ENCODE measurements around the gene TRDMT1. TPM values are rescaled to one million over a fixed set of nuclear protein-coding genes. Genes with fewer than 3 reads are reported as not detected.

Gene TRDMT1
- total RNA-seq, 1 experiment from 2014 or later = 6.8 TPM

DNA sequence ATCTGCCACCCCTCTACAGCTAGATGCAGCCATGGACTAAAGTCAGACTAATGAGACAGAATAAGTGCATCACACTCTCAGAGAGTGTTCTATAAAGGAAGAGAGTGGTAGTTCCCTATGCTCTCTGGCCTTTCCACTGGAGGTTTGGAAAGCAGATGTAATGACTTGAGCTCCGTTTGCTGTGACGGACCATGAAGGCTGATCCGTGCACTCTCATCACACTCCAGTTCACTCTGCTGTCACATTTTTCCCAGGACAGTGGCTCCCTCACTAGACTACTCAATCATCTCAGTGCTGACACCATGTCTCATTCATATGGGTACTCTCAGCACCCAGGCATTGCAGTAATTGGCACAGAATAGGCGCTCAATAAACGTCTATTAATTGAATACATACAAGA, 20.4 kb downstream of the TRDMT1 start:
- DNase-seq (ENCODE audit: extremely low read depth, low read depth) = no peak

DNA sequence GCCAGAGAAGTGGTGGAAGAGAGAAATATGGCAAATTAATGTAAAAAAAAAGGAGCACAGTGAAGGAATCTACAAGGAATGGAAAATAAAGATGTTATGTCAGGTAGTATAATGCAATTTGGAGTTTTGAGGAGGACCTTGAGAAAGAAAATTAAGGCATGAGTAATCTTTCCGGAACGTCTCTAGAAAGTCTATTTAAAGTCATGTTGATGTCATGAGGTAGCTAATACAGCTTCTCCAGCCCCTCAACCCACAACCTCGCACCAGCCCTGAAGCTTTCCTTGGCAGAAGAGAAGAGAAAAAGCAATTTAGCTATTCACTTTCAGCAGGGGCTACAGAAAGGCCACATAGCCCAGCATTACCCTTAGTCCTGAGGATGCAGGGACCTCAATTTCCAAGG, 22.5 kb downstream of the TRDMT1 start:
- no peak for DNase-seq (ENCODE audit: extremely low read depth, low read depth)

DNA sequence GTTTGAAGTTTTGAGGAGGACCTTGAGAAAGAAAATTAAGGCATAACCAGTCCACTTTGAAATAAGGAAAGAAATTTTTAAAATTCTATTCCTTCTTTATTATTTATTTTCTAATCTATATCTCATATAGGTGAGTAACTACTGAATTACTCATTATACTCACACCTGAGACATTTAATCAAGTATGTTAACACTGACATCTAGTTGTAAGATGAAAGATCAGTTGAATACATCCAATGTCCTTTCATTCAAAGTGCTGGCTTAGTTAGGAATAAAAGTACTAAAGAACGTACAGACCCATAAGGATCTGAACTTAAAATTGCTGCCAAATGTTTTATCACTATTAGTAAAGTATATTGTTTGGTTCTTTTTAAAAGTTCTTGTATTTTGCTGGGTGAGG, 23.5 kb downstream of the TRDMT1 start:
- no peak for DNase-seq (ENCODE audit: extremely low read depth, low read depth)

DNA sequence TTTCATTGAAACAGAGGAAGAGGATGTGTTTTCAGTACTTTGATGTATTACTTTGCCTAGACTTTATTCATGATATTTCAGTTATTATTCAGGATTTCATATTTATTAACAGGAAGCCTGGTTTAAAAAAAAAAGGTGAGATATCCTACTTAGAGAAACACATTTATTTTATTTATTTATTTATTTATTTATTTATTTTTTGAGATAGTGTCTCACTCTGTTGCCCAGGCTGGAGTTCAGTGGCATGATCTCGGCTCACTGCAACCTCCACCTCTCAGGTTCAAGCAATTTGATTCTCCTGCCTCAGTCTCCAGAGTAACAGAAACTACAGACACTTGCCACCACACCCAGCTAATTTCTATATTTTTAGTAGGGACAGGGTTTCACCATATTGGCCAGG, 24.5 kb downstream of the TRDMT1 start:
- DNase-seq (ENCODE audit: extremely low read depth, low read depth) = no peak

DNA sequence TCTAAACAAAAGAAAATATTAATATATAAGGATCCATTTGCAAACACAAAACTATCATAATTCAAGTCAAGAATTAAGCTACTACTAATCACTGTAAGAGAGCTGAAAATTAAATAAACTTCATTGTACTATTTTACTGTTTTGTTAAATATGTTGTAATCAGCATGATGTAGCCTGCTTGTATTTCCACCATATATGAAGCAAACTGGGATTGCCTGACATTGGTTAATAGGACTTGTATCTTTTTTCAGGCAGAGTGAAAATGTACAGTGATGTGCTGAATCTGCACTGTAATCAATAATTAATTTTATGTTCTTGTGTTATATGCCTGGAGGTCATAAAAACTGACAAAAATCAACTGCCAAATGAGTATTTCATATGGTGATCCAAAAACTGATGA, 25.4 kb downstream of the TRDMT1 start:
- no peak for DNase-seq (ENCODE audit: extremely low read depth, low read depth)

DNA sequence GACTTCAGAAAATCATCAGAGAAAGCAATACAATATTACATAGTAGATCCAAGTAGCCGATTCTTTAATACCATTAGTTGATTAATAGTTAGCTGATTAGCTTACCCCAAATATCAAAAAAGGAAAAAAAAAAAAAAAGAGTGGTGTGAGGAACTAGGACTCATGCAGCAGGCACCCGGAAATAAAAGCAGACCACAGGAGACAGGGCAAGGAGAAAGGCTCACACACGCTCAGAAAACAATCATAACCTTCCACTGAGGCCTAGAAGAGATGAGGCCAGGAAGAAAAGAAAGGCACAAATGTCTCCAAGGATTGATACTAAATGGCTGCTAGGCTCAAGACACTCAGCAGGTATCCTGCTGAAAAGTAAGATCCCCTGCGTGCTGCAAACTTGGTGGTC, 25.9 kb downstream of the TRDMT1 start:
- DNase-seq (ENCODE audit: extremely low read depth, low read depth) = no peak

DNA sequence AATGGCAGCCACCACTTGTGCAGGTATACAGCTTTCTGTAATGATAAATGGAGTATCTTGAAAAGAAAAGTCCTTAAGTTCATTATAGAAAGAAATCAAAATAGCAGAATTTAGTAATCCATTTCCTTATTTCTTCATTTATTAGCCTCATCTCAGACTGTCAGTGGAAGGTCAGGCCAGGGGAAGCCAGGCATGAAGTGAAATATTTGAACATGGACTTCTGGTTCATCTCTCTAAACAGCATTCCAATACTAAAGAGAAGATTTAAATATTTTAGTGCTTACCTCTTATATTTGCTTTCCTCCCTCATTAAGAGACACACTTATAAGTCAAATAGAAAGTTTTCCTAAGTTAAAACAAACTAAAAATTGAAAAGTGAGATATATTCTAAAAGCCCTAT, 26.8 kb downstream of the TRDMT1 start:
- no peak for DNase-seq (ENCODE audit: extremely low read depth, low read depth)

DNA sequence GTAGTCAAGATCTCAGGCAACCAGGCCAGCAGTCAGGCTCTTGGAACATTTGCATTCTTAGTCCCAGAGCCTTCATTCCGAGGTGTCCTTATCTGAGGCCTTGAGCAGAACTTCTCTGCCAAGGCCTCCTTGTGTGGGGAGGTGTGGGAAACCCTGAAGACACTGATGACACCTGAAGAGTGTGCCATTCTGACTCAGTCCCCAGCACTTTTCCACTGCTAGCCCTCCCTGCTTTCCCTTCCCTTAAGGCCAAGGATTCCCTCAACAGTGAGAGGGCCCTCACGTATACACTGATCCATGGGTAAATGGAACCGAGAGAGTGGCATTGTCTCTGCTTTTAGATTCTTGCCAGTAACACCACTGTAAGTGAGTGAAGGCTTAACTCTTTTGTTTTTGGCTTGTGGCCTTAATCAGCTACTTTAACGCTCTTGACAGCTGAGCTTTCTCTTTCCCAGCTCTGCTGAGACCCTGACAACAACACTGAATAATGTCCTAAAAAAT, 30.3 kb downstream of the TRDMT1 start:
- no peak for DNase-seq (ENCODE audit: extremely low read depth, low read depth)

DNA sequence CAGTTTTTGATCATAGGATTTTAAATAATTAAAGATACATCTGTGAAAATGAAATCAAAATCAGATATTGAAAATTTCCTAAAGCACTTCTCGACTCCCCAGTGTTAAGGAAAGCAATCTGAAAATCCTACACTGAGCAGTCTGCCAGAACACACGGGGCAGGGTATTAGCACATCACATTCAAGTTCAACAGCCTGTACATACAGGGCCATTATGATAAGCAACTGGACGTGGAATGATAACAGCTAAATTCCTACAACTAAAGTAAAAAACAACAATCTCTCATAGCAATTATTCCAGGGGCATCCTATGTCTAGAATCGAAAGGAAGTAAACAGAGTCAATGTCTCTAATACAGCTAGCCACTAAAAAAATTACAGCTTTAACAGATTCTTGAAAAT, 31.7 kb downstream of the TRDMT1 start:
- DNase-seq (ENCODE audit: extremely low read depth, low read depth) = no peak

DNA sequence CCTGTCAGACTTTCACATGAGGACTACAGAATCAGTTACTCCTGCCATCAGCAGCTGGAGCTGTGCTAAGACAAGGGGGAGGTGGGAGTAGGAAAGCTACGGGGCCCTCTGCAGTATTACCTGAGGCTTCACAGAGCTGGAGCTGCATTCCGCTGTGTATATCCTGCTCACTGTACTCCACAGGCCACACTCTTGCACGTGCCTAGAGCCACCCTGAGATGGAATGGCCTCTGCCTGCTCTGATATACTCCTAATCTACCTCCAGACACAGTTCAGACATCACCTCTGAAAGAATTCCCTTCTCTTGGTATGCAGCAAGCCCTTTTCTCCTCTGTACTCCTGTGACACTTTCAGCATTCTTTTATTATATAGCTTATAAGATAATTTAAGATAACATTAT, 34.8 kb downstream of the TRDMT1 start:
- DNase-seq (ENCODE audit: extremely low read depth, low read depth) = no peak

DNA sequence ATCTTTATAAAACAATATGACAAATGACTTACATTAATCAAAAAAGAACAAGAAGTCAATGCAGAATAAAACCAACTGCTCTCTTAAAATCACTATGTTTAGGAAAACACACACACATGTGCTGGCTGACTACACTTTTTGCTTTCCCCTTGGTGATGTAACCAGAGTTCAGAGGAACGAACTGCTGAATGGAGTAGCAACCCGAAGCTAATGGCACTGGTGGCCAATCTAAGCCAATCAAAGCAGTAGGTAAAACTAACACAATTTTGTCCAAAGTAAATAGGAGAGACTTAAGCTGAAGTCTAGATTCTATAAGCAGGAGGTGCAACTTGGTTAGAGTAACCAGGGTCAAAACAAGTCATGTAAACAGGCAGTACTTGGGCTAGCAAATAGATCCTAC, 38.6 kb downstream of the TRDMT1 start:
- no peak for DNase-seq (ENCODE audit: extremely low read depth, low read depth)

DNA sequence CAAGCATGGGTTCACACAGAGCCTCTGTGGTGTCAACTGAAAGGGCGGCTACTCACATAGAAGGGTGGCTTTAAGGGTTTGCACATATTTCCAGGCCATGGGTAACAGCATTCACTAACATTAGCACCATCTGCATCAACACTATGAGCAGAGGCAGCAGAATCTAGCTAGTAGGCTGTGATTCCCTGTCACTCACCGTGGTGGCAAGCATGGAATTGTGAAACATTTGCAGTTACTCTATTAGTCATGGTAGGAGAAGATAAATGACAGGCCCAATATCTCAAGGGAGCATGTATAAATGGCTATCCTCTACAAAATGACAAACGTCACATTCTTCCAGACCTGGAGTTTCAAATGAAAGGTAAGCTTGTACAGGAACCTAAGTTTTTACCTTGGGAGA, 39.7 kb downstream of the TRDMT1 start:
- DNase-seq (ENCODE audit: extremely low read depth, low read depth) = no peak

DNA sequence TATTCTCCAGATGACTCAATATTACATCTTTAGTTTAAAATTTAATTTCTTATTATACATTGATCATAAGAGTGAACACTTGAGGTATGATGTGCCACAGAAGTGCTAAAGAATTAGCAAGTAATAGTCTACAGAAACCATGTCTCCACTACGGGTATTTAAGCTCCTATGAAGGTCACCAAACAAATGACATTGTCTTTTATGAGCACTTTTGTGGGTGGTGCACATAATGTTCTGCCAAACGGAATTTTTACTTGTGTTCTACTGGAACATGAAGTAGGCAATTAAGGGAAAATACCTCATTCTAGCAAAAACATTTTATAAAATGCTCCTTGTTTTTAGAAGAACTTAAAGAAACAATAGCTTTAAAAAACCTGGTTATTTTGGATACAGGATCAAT, 44.4 kb downstream of the TRDMT1 start:
- no peak for DNase-seq (ENCODE audit: extremely low read depth, low read depth)

DNA sequence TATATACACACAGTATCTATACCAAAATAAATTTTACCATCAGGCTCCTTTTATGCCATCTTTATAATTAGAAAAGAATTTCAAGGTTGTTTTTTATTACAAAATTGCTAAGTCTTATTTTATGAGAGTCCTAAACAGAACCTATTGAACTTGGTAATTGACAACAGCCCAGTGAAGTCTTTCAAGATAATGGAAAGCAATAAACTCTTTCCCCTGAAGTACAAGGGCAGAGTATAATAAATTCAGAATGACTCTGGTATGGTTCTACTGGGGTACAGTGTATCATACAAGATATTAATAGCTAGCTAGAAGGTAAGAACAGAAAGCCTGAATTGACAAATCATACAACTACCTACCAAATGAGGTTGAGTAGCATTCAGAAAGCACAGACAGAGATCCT, 45.6 kb downstream of the TRDMT1 start:
- DNase-seq (ENCODE audit: extremely low read depth, low read depth) = no peak

DNA sequence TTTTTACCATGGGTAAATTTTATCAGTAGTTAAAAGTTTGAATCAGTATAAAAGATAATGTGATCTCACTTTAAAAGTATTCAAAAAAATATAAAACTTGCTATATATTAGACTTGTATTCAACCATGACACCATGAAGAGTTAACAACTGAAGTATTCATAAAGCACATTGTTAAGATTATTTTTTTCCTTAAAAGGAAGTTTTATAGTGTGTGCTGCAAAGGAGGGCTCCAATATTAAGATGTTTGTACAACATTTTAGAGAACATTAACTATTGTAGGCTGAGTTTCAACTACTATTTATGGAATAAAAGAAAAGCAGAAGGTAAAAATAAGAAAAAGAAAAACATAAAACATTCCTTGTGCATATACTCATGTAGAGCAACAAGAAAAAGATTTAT, 47.4 kb downstream of the TRDMT1 start:
- DNase-seq (ENCODE audit: extremely low read depth, low read depth) = no peak

DNA sequence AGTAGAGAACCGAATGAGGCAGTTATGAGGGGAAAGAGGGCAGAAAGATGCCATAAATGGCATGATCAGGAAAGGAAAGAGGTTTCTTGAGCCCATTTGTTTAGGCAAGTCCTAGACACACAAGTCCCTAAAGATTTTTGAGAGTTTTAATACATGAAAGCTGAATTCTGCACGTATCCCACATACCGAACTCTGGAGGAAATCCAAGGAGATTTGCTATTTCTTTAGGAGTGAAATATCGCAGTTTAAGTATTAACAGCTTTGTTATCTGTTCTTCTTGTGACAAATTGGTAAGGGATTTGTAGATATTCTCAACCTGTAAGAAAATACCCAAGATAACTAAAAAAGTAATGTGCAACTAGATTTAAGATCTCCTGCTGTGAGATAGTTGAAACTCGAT, 48.2 kb downstream of the TRDMT1 start:
- DNase-seq (ENCODE audit: extremely low read depth, low read depth) = no peak

DNA sequence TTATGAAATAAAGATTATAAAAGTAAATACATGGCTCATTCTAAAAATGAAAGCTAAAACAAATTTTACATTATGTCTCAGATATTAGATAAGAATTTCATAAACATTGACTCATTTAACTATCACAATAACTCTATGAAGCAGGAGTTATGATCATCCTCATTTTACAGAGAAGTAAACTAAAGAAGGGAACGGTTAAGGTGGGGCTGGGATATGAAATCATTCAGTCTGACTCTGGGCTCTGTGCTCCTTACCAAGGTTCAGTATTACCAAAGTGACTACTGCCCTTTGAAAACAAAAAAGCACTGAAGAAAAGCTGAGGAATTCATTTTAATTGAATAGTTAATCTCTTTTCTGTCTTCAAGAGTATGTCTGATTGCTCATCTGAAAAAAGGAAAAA, 49.8 kb downstream of the TRDMT1 start:
- no peak for DNase-seq (ENCODE audit: extremely low read depth, low read depth)

DNA sequence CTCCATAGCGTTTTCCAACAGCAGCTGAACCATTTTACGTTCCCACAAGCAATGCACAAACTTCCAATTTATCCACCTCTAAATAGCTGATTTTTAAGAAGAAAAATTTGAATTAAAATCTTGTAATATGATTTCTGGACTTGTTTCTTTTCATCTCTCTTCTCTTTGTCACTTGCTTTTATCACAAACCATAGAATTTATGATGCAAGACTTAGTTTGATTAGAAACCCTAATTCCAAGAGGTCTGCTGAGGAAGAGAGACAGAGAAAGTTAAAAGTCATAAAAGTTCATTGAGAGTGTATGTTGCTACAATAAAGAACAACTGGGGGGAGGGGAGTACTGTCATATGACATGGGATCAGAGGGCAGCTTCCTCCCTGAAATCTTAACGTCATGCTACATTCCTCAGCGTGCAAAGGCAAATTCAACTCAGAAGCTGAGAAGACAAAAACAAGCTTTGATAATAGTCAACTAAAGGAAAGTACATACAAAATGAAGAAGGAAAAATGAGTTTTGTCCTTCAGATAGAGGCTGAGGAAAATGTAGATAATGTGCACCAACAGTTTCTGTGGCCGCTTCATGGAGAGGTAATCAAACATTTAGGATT, 53.5 kb downstream of the TRDMT1 start:
- DNase-seq (ENCODE audit: extremely low read depth, low read depth) = peak; percentile 22

DNA sequence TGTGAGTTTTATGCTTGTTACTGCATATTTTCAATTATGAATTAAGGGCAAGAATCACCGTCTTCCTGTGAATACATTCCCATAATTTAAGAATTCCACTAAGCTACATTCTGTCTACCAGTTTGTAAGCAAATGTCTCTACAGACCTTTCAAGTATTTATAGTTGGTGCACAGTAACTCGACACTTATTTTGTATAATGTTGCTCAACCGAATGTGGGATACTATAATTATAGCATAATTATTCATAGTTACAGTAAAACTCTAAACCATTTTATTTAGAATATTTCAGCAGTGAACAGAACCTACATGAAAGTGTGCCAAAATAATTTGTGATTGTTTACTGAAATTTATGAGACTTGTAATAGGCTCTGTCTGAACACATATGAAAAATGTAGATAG, 54.6 kb downstream of the TRDMT1 start:
- no peak for DNase-seq (ENCODE audit: extremely low read depth, low read depth)

DNA sequence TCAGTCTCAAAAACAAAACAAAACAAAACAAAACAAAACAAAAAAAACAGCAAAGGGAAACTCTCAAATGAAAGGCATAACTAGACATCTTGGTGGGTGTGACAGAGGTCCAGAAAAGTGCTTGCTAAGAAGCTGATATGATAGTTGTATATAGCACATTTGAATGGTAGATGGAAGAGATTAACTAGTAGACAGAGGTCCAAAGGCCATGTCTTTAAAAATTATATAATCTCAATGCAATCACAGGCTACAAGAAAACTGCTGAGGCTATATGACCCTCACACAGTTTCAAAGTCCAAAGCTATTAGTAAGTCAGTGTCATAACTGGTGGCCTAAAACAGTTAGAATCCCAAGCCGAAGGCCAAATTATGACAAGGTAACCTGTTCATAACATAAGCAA, 56.2 kb downstream of the TRDMT1 start:
- DNase-seq (ENCODE audit: extremely low read depth, low read depth) = no peak

DNA sequence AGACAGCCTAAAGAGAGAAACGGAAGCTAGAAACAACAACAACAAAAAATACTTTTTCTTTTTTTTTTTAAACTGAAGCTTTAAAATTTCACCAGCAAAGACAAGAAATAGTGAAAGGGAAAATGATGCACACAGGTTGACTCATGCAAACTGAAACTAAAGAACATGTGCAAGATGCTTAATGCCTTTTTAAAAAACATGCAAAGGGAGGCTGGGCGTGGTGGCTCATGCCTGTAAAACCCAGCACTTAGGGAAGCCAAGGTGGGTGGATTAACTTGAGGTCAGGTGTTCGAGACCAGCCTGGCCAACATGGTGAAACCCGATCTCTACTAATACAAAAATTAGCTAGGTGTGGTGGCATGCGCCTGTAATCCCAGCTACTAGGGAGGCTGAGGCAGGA, 56.7 kb downstream of the TRDMT1 start:
- no peak for DNase-seq (ENCODE audit: extremely low read depth, low read depth)

DNA sequence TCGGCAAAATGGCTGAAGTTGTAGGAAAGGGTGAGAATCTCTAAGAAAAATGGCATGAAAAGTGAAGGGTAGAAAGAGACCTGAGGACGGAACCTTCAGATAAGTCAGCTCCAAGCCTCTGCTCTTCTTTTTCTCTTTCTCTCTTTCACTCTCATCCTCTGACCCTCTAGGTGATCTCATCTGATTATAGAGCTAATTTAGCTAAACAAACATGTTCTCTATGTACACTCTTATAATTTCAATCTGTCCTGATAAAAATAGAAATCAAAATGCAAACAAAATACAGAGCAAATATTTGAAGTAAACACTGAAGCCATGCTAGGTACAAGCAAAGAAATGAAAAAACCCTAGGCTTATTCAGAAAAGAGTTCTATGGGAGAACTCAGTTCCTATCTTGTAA, 57.4 kb downstream of the TRDMT1 start:
- DNase-seq (ENCODE audit: extremely low read depth, low read depth) = no peak

DNA sequence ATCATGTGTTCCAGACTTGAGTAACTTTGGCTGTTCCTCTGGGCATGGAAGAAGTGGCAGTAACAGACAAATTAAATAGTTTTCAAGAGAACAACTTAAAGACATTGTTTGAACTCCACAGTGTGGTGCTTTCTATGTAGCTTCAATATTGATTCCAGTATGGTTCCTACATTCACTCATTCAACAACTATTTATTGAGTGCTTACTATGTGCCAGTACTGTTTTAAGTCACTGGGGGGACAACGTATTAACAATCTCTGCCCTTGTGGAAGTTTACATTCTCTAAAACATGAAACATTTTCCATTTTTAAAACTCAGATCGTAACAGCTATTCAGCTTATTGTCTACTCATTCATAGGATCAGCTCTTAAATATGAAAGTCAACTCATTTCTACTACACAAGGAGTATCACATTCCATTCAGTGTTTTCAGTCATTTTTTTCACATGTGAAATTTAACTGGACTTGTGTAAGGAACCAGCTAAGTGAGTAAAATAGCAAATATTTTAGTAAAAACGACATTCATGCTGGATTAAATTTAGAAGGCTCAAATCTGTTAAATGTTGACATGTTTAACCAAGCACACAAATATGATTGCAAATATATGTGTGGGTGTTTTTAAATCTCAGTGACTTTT, 58.3 kb downstream of the TRDMT1 start:
- DNase-seq (ENCODE audit: extremely low read depth, low read depth) = no peak

All from NCI-H460 (cell line).